BJ (cell line): Measurements from ENCODE around the gene PLXNB2. TPM values are rescaled to one million over a fixed set of nuclear protein-coding genes. Genes with fewer than 3 reads are reported as not detected.

Source experiments
- CTCF ChIA-PET: fragments of 350-600 bp; formaldehyde crosslinking; extraction: SDS; loops from one replicate; lab custom pipeline; 2021; ENCODE audit warnings: antibody characterized with exemption, inconsistent platforms; lab: Yijun Ruan, JAX
- POLR2A ChIA-PET: fragments of 300-600 bp; sonication (Branson Sonifier 250); formaldehyde crosslinking; extraction: SDS; loops from one replicate; lab custom pipeline; 2021; ENCODE audit warnings: antibody characterized with exemption; lab: Charles Lee
- DNase-seq: peaks from one replicate; pipeline ENCODE4 v3.0.0-alpha.2; 2011; ENCODE audit warnings: low read depth
- H3K27me3 ChIP-seq: 2 replicates; pipeline ENCODE4 v1.6.0; 2011; ENCODE audit warnings: low read length; ENCODE audit not compliant: control insufficient read depth, insufficient read depth
- H3K36me3 ChIP-seq: 2 replicates; pipeline ENCODE4 v1.5.1; 2011; ENCODE audit warnings: low read length; ENCODE audit not compliant: control insufficient read depth, insufficient read depth
- H3K4me3 ChIP-seq: 2 replicates; pipeline ENCODE4 v1.5.1; 2011; ENCODE audit warnings: low read depth, mild to moderate bottlenecking, control low read depth, low read length
- polyA plus RNA-seq: library from polyadenylated mRNA; depleted of rRNA; stranded (reverse); fragments of >200 nt; gene quantifications from 2 replicates; pipeline ENCODE4 v1.2.3, GENCODE V29; 2011
- TF ChIP-seq, protein P1 (sequence below): IDR thresholded peaks from 2 replicates; pipeline ENCODE4 v1.5.1; 2011; ENCODE audit warnings: low read depth, mild to moderate bottlenecking, control low read depth, inconsistent platforms, low read length, moderate library complexity; ENCODE audit not compliant: insufficient read depth

PLXNB2 gene
- polyA plus RNA-seq, 1 experiment = 143 TPM

DNA sequence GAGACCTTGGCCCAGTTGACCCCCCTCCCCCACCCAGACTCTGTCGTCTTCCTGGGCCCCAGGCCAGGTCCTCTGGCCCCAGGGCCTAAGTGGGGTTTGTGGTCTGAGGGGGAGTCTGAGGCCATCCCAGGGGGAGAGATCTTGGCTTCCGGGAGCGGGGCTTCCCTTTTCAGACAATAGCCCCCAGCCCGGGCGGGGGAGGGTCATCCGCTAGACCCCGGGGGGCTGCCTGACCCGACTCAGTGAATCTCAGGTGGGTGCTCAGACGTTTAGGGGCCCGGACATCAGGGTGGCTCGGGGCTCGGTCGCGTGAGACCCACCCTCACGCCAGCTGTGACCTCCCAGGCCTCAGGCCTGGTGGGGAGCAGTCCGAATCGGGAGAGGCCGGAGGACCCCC, 37.9 kb downstream of the PLXNB2 start:
- Histone ChIP-seq H3K4me3 (peak overlapping the region; percentile 51), H3K36me3 (peaks cover 6% of the 10 kb centered on the region), H3K27me3 (no peaks in the 10 kb centered on the region)
- TF ChIP-seq, protein P1, sequence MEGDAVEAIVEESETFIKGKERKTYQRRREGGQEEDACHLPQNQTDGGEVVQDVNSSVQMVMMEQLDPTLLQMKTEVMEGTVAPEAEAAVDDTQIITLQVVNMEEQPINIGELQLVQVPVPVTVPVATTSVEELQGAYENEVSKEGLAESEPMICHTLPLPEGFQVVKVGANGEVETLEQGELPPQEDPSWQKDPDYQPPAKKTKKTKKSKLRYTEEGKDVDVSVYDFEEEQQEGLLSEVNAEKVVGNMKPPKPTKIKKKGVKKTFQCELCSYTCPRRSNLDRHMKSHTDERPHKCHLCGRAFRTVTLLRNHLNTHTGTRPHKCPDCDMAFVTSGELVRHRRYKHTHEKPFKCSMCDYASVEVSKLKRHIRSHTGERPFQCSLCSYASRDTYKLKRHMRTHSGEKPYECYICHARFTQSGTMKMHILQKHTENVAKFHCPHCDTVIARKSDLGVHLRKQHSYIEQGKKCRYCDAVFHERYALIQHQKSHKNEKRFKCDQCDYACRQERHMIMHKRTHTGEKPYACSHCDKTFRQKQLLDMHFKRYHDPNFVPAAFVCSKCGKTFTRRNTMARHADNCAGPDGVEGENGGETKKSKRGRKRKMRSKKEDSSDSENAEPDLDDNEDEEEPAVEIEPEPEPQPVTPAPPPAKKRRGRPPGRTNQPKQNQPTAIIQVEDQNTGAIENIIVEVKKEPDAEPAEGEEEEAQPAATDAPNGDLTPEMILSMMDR = no peak
- DNase-seq = no peak
- POLR2A ChIA-PET = no interaction called here
- CTCF ChIA-PET = interaction anchor here (1.4 to 3.4 kb wide), 3 partner anchors 29 to 72 kb away, joined by 4 to 13 read pairs (median 6); partner anchors contain the start of gene DENND6B

DNA sequence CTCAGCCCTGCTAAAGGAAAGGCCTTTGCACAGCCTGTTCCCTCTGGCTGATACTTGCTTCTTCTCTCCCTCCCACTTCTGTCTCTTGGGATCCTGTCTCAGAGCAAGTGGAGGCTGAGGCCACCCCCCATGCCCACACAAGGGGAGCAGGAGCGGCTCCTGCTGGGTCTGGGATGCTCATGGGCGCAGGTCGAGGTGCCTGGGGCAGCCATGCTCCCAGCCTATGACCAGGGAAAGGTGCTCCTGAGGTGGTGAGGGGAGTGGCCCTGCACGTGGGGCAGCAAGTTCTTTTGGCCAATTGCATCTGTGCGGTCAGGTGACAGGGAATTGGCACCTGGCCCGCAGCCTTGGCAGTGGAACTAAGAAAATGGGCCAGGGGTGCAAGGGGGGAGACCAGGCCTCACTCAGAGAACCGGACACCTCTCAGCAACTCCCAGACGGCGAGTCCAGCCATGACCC, 38.8 kb downstream of the PLXNB2 start:
- Histone ChIP-seq H3K4me3 (no peak overlapping the region), H3K27me3 (no peaks in the 10 kb centered on the region), H3K36me3 (peaks cover 3% of the 10 kb centered on the region; the same call in 1 of the 2 replicates)
- CTCF ChIA-PET = interaction anchor here (1.2 to 3.4 kb wide), 3 partner anchors 13 to 73 kb away, joined by 3 to 13 read pairs (median 6); partner anchors contain the start of gene DENND6B
- TF ChIP-seq, protein P1 = no peak
- POLR2A ChIA-PET = no interaction called here
- DNase-seq = no peak

DNA sequence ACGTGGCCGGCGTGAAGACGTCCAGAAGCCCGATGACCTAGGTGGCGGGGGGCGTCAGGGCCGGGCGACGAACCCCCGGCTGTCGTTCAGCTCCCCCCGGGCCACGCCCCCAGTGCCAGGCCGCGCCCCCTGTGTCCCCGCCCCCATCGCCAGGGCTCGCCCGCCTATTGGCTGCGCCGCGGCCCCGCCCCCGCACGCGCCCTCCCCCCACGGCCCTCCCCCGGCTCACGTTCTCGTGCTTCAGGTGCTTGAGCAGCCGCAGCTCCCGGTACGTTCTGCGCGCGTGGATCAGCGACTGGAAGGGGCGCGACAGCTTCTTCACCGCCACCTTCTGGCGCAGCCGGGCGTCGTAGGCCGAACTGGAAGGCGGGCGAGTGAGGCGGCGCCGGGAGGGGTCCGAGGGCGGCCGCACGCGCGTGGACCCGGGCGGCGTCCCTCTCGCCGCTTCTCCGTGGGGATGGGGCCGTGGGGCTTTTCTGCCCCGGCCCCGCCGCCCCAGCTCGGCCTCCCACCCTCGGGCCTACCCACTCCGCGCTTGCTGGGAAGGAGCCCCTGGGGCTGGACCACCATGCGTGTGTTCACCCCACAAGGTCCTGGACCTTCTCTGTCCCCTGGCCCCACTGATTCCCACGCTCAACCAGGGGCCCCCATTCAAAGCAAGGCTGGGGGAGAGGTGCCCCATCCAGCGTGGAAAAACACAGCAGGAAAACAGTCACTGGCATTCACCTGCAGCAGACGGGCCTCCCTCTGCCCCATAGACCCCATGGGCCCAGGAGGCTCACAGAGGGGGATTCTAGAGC, 39.7 kb downstream of the PLXNB2 start:
- POLR2A ChIA-PET = no interaction called here
- peak overlapping the region; percentile 39 for H3K4me3 ChIP-seq
- DNase-seq = no peak
- no peaks in the 10 kb centered on the region for H3K27me3 ChIP-seq
- CTCF ChIA-PET = interaction anchor here (0.6 to 3.4 kb wide), 10 partner anchors 8 to 261 kb away, joined by 3 to 13 read pairs (median 3); partner anchors contain the start of gene HDAC10
- peaks cover 3% of the 10 kb centered on the region; the same call in 1 of the 2 replicates for H3K36me3 ChIP-seq
- TF ChIP-seq, protein P1 = 0 out of 2 replicates have a peak, but pooled peaks have one; percentile 24

DNA sequence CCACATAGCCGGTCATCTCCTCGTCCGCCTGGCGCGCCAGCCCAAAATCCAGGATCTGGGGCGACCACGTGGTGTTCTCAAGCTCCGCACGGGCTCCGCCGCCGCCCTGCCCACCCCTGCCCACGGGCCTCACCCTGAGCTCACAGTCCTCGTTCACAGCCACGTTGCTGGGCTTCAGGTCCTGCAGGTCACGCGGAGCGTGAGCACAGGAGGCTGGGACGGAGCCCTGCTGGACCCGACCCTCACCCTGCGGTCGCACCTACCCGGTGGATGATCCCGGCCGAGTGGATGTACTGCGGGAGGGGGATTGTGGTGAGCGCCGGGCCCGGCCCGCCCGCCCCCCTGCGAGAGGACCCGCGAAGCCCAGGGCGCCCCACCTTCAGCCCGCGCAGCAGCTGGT, 40.5 kb downstream of the PLXNB2 start:
- TF ChIP-seq, protein P1 = no peak
- ChIA-PET CTCF (interaction anchor here (0.6 to 3.4 kb wide), 8 partner anchors 9 to 261 kb away, joined by 3 to 13 read pairs (median 4); partner anchors contain the start of gene HDAC10), POLR2A (no interaction called here)
- no peak for DNase-seq
- Histone ChIP-seq H3K36me3 (peaks cover 1% of the 10 kb centered on the region; the same call in 1 of the 2 replicates), H3K27me3 (no peaks in the 10 kb centered on the region), H3K4me3 (peak overlapping the region; percentile 39; the same call in 1 of the 2 replicates)
